Left renal cortex interstitium (tissue), 4 donors: Measurements from ENCODE around the gene KAZALD1. TPM values are rescaled to one million over a fixed set of nuclear protein-coding genes. Genes with fewer than 3 reads are reported as not detected.

Source experiments
- DNase-seq, 4 donors: peaks; one replicate each; pipeline ENCODE4 v3.0.0-alpha.2; 2013; ENCODE audit warnings: low read depth in 4 of 4, low spot score in 2 of 4, missing footprints in 1 of 4
- polyA plus RNA-seq, 4 donors: library from polyadenylated mRNA; unstranded; fragments of 120-200 nt; gene quantifications; one replicate each; pipeline ENCODE4 v1.2.1, GENCODE V29; 2013; ENCODE audit not compliant: insufficient read length in 4 of 4

The KAZALD1 gene
- polyA plus RNA-seq, 4 donors, result 9.0 to 18.8 (median 13.3) TPM

GRCh38 chr10:101064415-101065030 is 2.7 kb downstream of the KAZALD1 start:
- no peak for DNase-seq

- DNase-seq, result no peak
These were observed 3.8 kb downstream of the KAZALD1 start for GRCh38 chr10:101065481-101066145.

GRCh38 chr10:101066146-101066895 is 4.5 kb downstream of the KAZALD1 start:
- peak in 1 of 4 donors; percentile 36 for DNase-seq

GRCh38 chr10:101066896-101067355 is 5.1 kb downstream of the KAZALD1 start:
- DNase-seq, result no peak

GRCh38 chr10:101067356-101068083 is 5.7 kb downstream of the KAZALD1 start:
- DNase-seq, result peak in 3 of 4 donors; percentile 65 to 85 (median 73)

- DNase-seq, result no peak
These were observed 7.7 kb downstream of the KAZALD1 start for GRCh38 chr10:101069441-101069840.

- DNase-seq, result no peak
These were observed 8.3 kb downstream of the KAZALD1 start for GRCh38 chr10:101070098-101070497.

- DNase-seq, result no peak
These were observed 9.6 kb downstream of the KAZALD1 start for GRCh38 chr10:101071267-101071884.

- DNase-seq, result no peak
These were observed 10.2 kb downstream of the KAZALD1 start for GRCh38 chr10:101071885-101072433.

- no peak for DNase-seq
These were observed 11.1 kb downstream of the KAZALD1 start for GRCh38 chr10:101072923-101073322.

GRCh38 chr10:101073631-101074030 is 11.8 kb downstream of the KAZALD1 start:
- no peak for DNase-seq

GRCh38 chr10:101075775-101076174 is 14.0 kb downstream of the KAZALD1 start:
- DNase-seq, result no peak

- no peak for DNase-seq
These were observed 14.8 kb downstream of the KAZALD1 start for GRCh38 chr10:101076630-101077029.

GRCh38 chr10:101079874-101080273 is 18.1 kb downstream of the KAZALD1 start:
- no peak for DNase-seq

- DNase-seq, result peak in 2 of 4 donors; percentile 30 to 47
These were observed 19.4 kb downstream of the KAZALD1 start for GRCh38 chr10:101080933-101081931.

GRCh38 chr10:101085846-101086245 is 24.1 kb downstream of the KAZALD1 start:
- DNase-seq, result no peak

GRCh38 chr10:101087376-101087775 is 25.6 kb downstream of the KAZALD1 start:
- DNase-seq, result no peak

GRCh38 chr10:101087965-101088364 is 26.2 kb downstream of the KAZALD1 start:
- DNase-seq, result no peak
